Body of pancreas (tissue), 4 donors: ENCODE measurements around the gene NR2F2. TPM values are rescaled to one million over a fixed set of nuclear protein-coding genes. Genes with fewer than 3 reads are reported as not detected.

Experiments used
- ATAC-seq: fragments of 150-250 bp; one replicate; pipeline ENCODE4 v1.9.1; 2016
- DNase-seq, 4 donors: peaks; one replicate each; pipeline ENCODE4 v3.0.0-alpha.2; 2019
- H3K27ac ChIP-seq, 4 donors: fragments of 200-600 bp; sonication (generic); 1 replicate in 3 of 4; 2 replicates in 1 of 4; pipeline versions ENCODE4 v1.5.1 to v1.6.1; 2016 to 2019; ENCODE audit warnings: mild to moderate bottlenecking in 1 of 4, mixed read lengths in 1 of 4, moderate library complexity in 1 of 4
- H3K27me3 ChIP-seq, 2 donors: fragments of 200-600 bp; sonication (generic); one replicate each; pipeline ENCODE4 v1.6.0; 2016; ENCODE audit warnings: mild to moderate bottlenecking in 1 of 2
- H3K36me3 ChIP-seq, 2 donors: fragments of 200-600 bp; sonication (generic); replicated peaks in 1 of 2; 2 replicates each; pipeline ENCODE4 v1.5.1; 2016; ENCODE audit warnings: low read depth in 2 of 2; ENCODE audit not compliant: insufficient read depth in 1 of 2
- H3K4me1 ChIP-seq: fragments of 200-600 bp; sonication (generic); one replicate; pipeline ENCODE4 v1.6.0; 2016
- H3K4me3 ChIP-seq, 2 donors: fragments of 200-600 bp; sonication (generic); 1 replicate in 1 of 2; 2 replicates in 1 of 2; pipeline ENCODE4 v1.5.1; 2016 to 2019
- H3K9me3 ChIP-seq, 3 donors: fragments of 200-600 bp; sonication (generic); 1 replicate in 2 of 3; 2 replicates in 1 of 3; pipeline ENCODE4 v1.5.1; 2016
- POLR2A ChIP-seq, 3 donors: fragments of 450-650 bp; IDR thresholded peaks; one replicate each; pipeline ENCODE4 v1.6.1; 2016; ENCODE audit warnings: antibody characterized with exemption in 3 of 3, mild to moderate bottlenecking in 2 of 3
- WGBS, 2 donors: methylation state at CpG; one replicate each; pipeline ENCODE4 v1.1.5; 2017; 5-methylcytosine and 5-hydroxymethylcytosine counted together
- intact Hi-C: fragments of 100-400 bp; cut with DNase I; formaldehyde crosslinking; loops from one replicate; pipeline ENCODE4 v1.15.1; 2023
- total RNA-seq, 2 donors: library from RNA; depleted of rRNA; stranded (reverse); fragments of >200 nt; gene quantifications; one replicate each; pipeline ENCODE4 v1.1.0, GENCODE V29; 2016
- TF ChIP-seq, protein P1 (sequence below), 7 experiments: fragments of 450-650 bp in 4 of 7; fragments of 200-600 bp in 3 of 7; sonication (generic) in 3 of 7; IDR thresholded peaks; one replicate each; pipeline ENCODE4 v1.5.1; 2016 to 2019; ENCODE audit warnings: antibody characterized with exemption in 7 of 7

The NR2F2 gene
- total RNA-seq, 2 donors from 2014 or later: 12.9 to 13.5 TPM

- no peak for DNase-seq
- H3K27me3 ChIP-seq: peaks cover 5 to 40% of the 10 kb centered on the region in 2 donors
- H3K4me3 ChIP-seq: no peak overlapping the region
- 23 to 28% methylated on average over 38 to 42 of the region's 42 CpGs for WGBS, 2 donors
- intact Hi-C loops: no loop called here
- TF ChIP-seq POLR2A (IDR thresholded peaks at IDR 0.05): no peak
- TF ChIP-seq, protein P1, sequence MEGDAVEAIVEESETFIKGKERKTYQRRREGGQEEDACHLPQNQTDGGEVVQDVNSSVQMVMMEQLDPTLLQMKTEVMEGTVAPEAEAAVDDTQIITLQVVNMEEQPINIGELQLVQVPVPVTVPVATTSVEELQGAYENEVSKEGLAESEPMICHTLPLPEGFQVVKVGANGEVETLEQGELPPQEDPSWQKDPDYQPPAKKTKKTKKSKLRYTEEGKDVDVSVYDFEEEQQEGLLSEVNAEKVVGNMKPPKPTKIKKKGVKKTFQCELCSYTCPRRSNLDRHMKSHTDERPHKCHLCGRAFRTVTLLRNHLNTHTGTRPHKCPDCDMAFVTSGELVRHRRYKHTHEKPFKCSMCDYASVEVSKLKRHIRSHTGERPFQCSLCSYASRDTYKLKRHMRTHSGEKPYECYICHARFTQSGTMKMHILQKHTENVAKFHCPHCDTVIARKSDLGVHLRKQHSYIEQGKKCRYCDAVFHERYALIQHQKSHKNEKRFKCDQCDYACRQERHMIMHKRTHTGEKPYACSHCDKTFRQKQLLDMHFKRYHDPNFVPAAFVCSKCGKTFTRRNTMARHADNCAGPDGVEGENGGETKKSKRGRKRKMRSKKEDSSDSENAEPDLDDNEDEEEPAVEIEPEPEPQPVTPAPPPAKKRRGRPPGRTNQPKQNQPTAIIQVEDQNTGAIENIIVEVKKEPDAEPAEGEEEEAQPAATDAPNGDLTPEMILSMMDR (IDR thresholded peaks at IDR 0.05): no peak
- no peaks in the 10 kb centered on the region for H3K36me3 ChIP-seq
- ATAC-seq: no peak
- peaks cover 22% of the 10 kb centered on the region for H3K4me1 ChIP-seq
- no peaks in the 10 kb centered on the region for H3K9me3 ChIP-seq
- no peak overlapping the region for H3K27ac ChIP-seq
Measured at GRCh38 chr15:96365781-96366525, 35.5 kb downstream of the NR2F2 start.

DNA sequence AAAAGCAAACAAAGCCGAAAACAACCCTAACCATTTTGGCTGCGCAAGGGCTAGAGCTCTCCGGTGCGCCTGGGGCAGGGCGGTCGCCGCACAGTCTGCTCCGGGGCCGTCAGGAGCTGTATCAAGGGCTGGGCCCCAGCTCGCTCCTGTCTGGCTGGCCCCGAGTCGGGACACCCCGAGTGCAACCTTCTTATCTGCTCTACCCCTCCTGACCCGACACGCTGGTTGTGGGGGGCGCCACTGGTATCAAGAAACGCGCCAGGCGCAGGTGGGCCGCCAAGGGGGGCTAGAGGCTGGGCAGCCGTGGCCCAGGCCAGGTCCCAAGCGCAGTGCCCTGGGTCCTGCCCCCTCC lies 36.0 kb downstream of the NR2F2 start:
- DNase-seq: no peak
- H3K36me3 ChIP-seq: no peaks in the 10 kb centered on the region
- no peak overlapping the region for H3K4me3 ChIP-seq
- H3K9me3 ChIP-seq: no peaks in the 10 kb centered on the region
- TF ChIP-seq POLR2A (IDR thresholded peaks at IDR 0.05): no peak
- TF ChIP-seq, protein P1 (IDR thresholded peaks at IDR 0.05): no peak
- H3K27ac ChIP-seq: no peak overlapping the region
- peaks cover 16% of the 10 kb centered on the region for H3K4me1 ChIP-seq
- 22 to 48% methylated on average over 3 to 22 of the region's 22 CpGs for WGBS, 2 donors
- intact Hi-C loops: no loop called here
- peaks cover 5 to 34% of the 10 kb centered on the region in 2 donors for H3K27me3 ChIP-seq
- ATAC-seq: no peak

- Histone ChIP-seq H3K4me1 (peaks cover 16% of the 10 kb centered on the region), H3K4me3 (no peak overlapping the region), H3K27ac (no peak overlapping the region), H3K36me3 (no peaks in the 10 kb centered on the region), H3K27me3 (peaks cover 3 to 24% of the 10 kb centered on the region in 2 donors), H3K9me3 (no peaks in the 10 kb centered on the region)
- TF ChIP-seq POLR2A (IDR thresholded peaks at IDR 0.05): no peak
- TF ChIP-seq, protein P1 (IDR thresholded peaks at IDR 0.05): no peak
- ATAC-seq (no peak), DNase-seq (no peak)
- intact Hi-C loops: no loop called here
- 13 to 17% methylated on average over 30 to 31 of the region's 31 CpGs for WGBS, 2 donors
Measured at GRCh38 chr15:96367311-96368200, 37.1 kb downstream of the NR2F2 start.

GRCh38 chr15:96369351-96369750 lies 38.9 kb downstream of the NR2F2 start:
- no peaks in the 10 kb centered on the region for H3K9me3 ChIP-seq
- H3K27ac ChIP-seq: no peak overlapping the region
- H3K4me3 ChIP-seq: no peak overlapping the region
- 34 to 48% methylated on average over 19 of the region's 19 CpGs for WGBS, 2 donors
- DNase-seq (no peak), ATAC-seq (no peak)
- no peaks in the 10 kb centered on the region for H3K36me3 ChIP-seq
- H3K27me3 ChIP-seq: peaks cover 0 to 23% of the 10 kb centered on the region in 2 donors
- H3K4me1 ChIP-seq: peaks cover 16% of the 10 kb centered on the region
- intact Hi-C loops: no loop called here
- no peak for TF ChIP-seq POLR2A (IDR thresholded peaks at IDR 0.05)
- TF ChIP-seq, protein P1 (IDR thresholded peaks at IDR 0.05): no peak
